IMR-90 (cell line): Measurements from ENCODE around the gene NHSL2. TPM values are rescaled to one million over a fixed set of nuclear protein-coding genes. Genes with fewer than 3 reads are reported as not detected.

Experiments used
- ATAC-seq: fragments of 200-7000 bp; cut with Tn5 transposase; 2 replicates; pipeline ENCODE4 v1.9.1; 2020; ENCODE audit warnings: low read depth, mild to moderate bottlenecking, moderate library complexity
- BruUV-seq: library from RNA; stranded (reverse); fragments of 400-500 nt; replicated peaks from 2 replicates; lab custom pipeline; 2021; lab: Mats Ljungman, UMichigan
- CTCF ChIA-PET: fragments of 300-600 bp; formaldehyde crosslinking; extraction: SDS; loops from one replicate; lab custom pipeline; 2021; ENCODE audit warnings: antibody characterized with exemption; lab: Yijun Ruan, JAX
- POLR2A ChIA-PET: fragments of 300-600 bp; sonication (Branson Sonifier 250); formaldehyde crosslinking; loops from one replicate; lab custom pipeline; 2022; ENCODE audit warnings: antibody characterized with exemption; ENCODE audit not compliant: unreplicated experiment; lab: Charles Lee
- DNase-seq: peaks from one replicate; pipeline ENCODE4 v3.0.0; 2013
- H2AFZ ChIP-seq: replicated peaks from 2 replicates; pipeline ENCODE3; 2013; ENCODE audit warnings: low read length, mild to moderate bottlenecking; ENCODE audit not compliant: poor library complexity
- H2AK5ac ChIP-seq: 2 replicates; pipeline ENCODE4 v1.6.1; 2013; ENCODE audit warnings: low read depth, low read length, inconsistent platforms
- H2AK9ac ChIP-seq: replicated peaks from 2 replicates; pipeline ENCODE3; 2013; ENCODE audit warnings: mild to moderate bottlenecking, low read depth, low read length, moderate library complexity; ENCODE audit not compliant: poor library complexity
- H2BK120ac ChIP-seq: 2 replicates; pipeline ENCODE4 v1.6.1; 2013; ENCODE audit warnings: low read depth, low read length, inconsistent platforms
- H2BK15ac ChIP-seq: 3 replicates; pipeline ENCODE4 v1.6.1; 2013; ENCODE audit warnings: low read depth, low read length, inconsistent platforms
- H2BK20ac ChIP-seq: 2 replicates; pipeline ENCODE4 v1.6.1; 2013; ENCODE audit warnings: low read depth, mild to moderate bottlenecking, inconsistent platforms, low read length, moderate library complexity
- H2BK5ac ChIP-seq: 2 replicates; pipeline ENCODE4 v1.6.1; 2013; ENCODE audit warnings: mild to moderate bottlenecking, low read depth, low read length, inconsistent platforms; ENCODE audit not compliant: poor library complexity, severe bottlenecking
- H3K14ac ChIP-seq: replicated peaks from 2 replicates; pipeline ENCODE4 v1.6.1; 2013; ENCODE audit warnings: low read depth, low read length, inconsistent platforms
- H3K18ac ChIP-seq: 2 replicates; pipeline ENCODE4 v1.6.1; 2013; ENCODE audit warnings: low read depth, low read length, control low read depth
- H3K23ac ChIP-seq: 2 replicates; pipeline ENCODE4 v1.6.1; 2013; ENCODE audit warnings: low read depth, low read length, inconsistent platforms
- H3K27ac ChIP-seq: 2 replicates; pipeline ENCODE4 v1.5.1; 2013; ENCODE audit warnings: mild to moderate bottlenecking, control low read depth, low read length; ENCODE audit not compliant: insufficient read depth
- H3K27me3 ChIP-seq: 2 replicates; pipeline ENCODE4 v1.6.1; 2013; ENCODE audit warnings: low read length; ENCODE audit not compliant: control insufficient read depth, insufficient read depth
- H3K36me3 ChIP-seq: 2 replicates; pipeline ENCODE4 v1.6.1; 2013; ENCODE audit warnings: low read length, mixed read lengths; ENCODE audit not compliant: control insufficient read depth, insufficient read depth
- H3K4ac ChIP-seq: 2 replicates; pipeline ENCODE4 v1.6.1; 2013; ENCODE audit warnings: low read depth, low read length, inconsistent platforms
- H3K4me1 ChIP-seq: 2 replicates; pipeline ENCODE4 v1.6.1; 2013; ENCODE audit warnings: low read length, mixed read lengths; ENCODE audit not compliant: control insufficient read depth, insufficient read depth
- H3K4me2 ChIP-seq: 2 replicates; pipeline ENCODE4 v1.6.1; 2013; ENCODE audit warnings: low read depth, mild to moderate bottlenecking, control low read depth, low read length, moderate library complexity
- H3K4me3 ChIP-seq: 2 replicates; pipeline ENCODE4 v1.5.1; 2013; ENCODE audit warnings: low read depth, mild to moderate bottlenecking, control low read depth, low read length, moderate library complexity; ENCODE audit not compliant: insufficient read depth
- H3K56ac ChIP-seq: 2 replicates; pipeline ENCODE4 v1.6.1; 2013; ENCODE audit warnings: low read length, inconsistent platforms; ENCODE audit not compliant: insufficient read depth; ENCODE audit errors: extremely low read depth
- H3K79me1 ChIP-seq, 2 experiments: 2 replicates each; pipeline ENCODE4 v1.6.1; 2013; ENCODE audit warnings: low read length in 2 of 2, inconsistent platforms in 1 of 2, low read depth in 1 of 2
- H3K9ac ChIP-seq: 2 replicates; pipeline ENCODE4 v1.6.1; 2013; ENCODE audit warnings: low read depth, low read length, control low read depth
- H3K9me1 ChIP-seq: 2 replicates; pipeline ENCODE4 v1.6.1; 2013; ENCODE audit warnings: low read length, inconsistent platforms; ENCODE audit not compliant: insufficient read depth
- H3K9me3 ChIP-seq: 2 replicates; pipeline ENCODE4 v1.6.1; 2013; ENCODE audit warnings: low read length; ENCODE audit not compliant: control insufficient read depth, insufficient read depth
- H4K20me1 ChIP-seq: 2 replicates; pipeline ENCODE4 v1.6.1; 2013; ENCODE audit warnings: low read length, inconsistent platforms; ENCODE audit not compliant: insufficient read depth
- H4K5ac ChIP-seq: 2 replicates; pipeline ENCODE4 v1.6.1; 2013; ENCODE audit warnings: mild to moderate bottlenecking, low read depth, low read length, control low read depth
- H4K8ac ChIP-seq, 2 experiments: 2 replicates each; pipeline ENCODE4 v1.6.1; 2013; ENCODE audit warnings: low read depth in 2 of 2, low read length in 2 of 2, control low read depth in 1 of 2, inconsistent platforms in 1 of 2
- H4K91ac ChIP-seq: 2 replicates; pipeline ENCODE4 v1.6.1; 2013; ENCODE audit warnings: low read depth, low read length, inconsistent platforms; ENCODE audit not compliant: insufficient read depth
- CEBPB ChIP-seq: IDR thresholded peaks from 2 replicates; pipeline ENCODE4 v1.6.1; 2012; ENCODE audit warnings: low read depth, low read length, improper control_type of control experiment
- FOS ChIP-seq: fragments of 150-350 bp; IDR thresholded peaks from 2 replicates; pipeline ENCODE4 v1.6.1; 2016; ENCODE audit warnings: low read depth, low read length
- MXI1 ChIP-seq: IDR thresholded peaks from 2 replicates; pipeline ENCODE4 v1.6.1; 2012; ENCODE audit warnings: low read depth, mild to moderate bottlenecking, low read length, moderate library complexity, borderline replicate concordance
- NFE2L2 ChIP-seq: fragments of 150-350 bp; IDR thresholded peaks from 2 replicates; pipeline ENCODE4 v1.6.1; 2016; ENCODE audit warnings: low read depth, mild to moderate bottlenecking, low read length
- RFX5 ChIP-seq: IDR thresholded peaks from 2 replicates; pipeline ENCODE4 v1.8.0; 2012; ENCODE audit warnings: low read depth, mild to moderate bottlenecking, low read length, moderate library complexity
- SMC3 ChIP-seq: fragments of 150-350 bp; IDR thresholded peaks from 2 replicates; pipeline ENCODE4 v1.6.1; 2016; ENCODE audit warnings: low read depth, mild to moderate bottlenecking, antibody characterized with exemption, low read length, moderate library complexity
- WGBS, 2 experiments: methylation state at CpG; one replicate each; pipeline versions ENCODE4 v1.1.5 to v1.1.7; 2013; ENCODE audit warnings: missing lambda C conversion rate in 2 of 2; ENCODE audit not compliant: insufficient read length in 1 of 2; ENCODE audit errors: extremely low coverage in 2 of 2; 5-methylcytosine and 5-hydroxymethylcytosine counted together
- dilution Hi-C: fragments of 300-500 bp; cut with HindIII; formaldehyde crosslinking; loops from one replicate; pipeline ENCODE4 v1.14.3; 2018; ENCODE audit warnings: low sequenced_read_pairs; ENCODE audit not compliant: unreplicated experiment
- in situ Hi-C: fragments of 300-500 bp; cut with MboI; formaldehyde crosslinking; loops from 3 replicates; pipeline ENCODE4 v1.14.3; 2019; ENCODE audit warnings: low sequenced_read_pairs, inconsistent platforms, mixed read lengths
- intact Hi-C: fragments of 100-400 bp; cut with micrococcal nuclease; formaldehyde crosslinking; loops from 2 replicates; pipeline ENCODE4 v1.10.0; 2022
- polyA plus RNA-seq, 3 experiments: library from polyadenylated mRNA; depleted of rRNA; stranded (reverse); fragments of >200 nt; gene quantifications; 2 replicates each; pipeline ENCODE4 v1.2.3, GENCODE V29; 2012; ENCODE audit warnings: low replicate concordance in 1 of 3
- total RNA-seq: library from RNA; depleted of rRNA; stranded (reverse); fragments of >200 nt; gene quantifications from 2 replicates; pipeline ENCODE4 v1.2.3, GENCODE V29; 2012

The NHSL2 gene
- total and polyA plus RNA-seq, 2 of the 4 experiments (the other 2 are of a cell fraction) = 0.72 to 0.75 TPM

- Histone ChIP-seq H3K27me3 (peaks cover 67% of the 10 kb centered on the region), H3K9ac (no peak overlapping the region), H3K27ac (no peak overlapping the region), H2BK15ac (no peak overlapping the region), H4K20me1 (peaks cover 3% of the 10 kb centered on the region; the same call in 1 of the 2 replicates), H3K4ac (no peak overlapping the region), H2AFZ (no peak overlapping the region), H2BK20ac (no peak overlapping the region), H3K56ac (no peak overlapping the region), H3K4me3 (no peak overlapping the region), H3K4me1 (no peaks in the 10 kb centered on the region), H3K18ac (no peak overlapping the region), H2AK9ac (no peak overlapping the region), H4K5ac (no peak overlapping the region), H2BK120ac (no peak overlapping the region), H3K4me2 (no peak overlapping the region), H3K36me3 (no peaks in the 10 kb centered on the region), H4K8ac (no peak overlapping the region), H2BK5ac (no peak overlapping the region), H3K14ac (no peak overlapping the region), H3K9me3 (no peaks in the 10 kb centered on the region), H3K23ac (no peak overlapping the region), H3K79me1 (no peaks in the 10 kb centered on the region), H3K9me1 (no peaks in the 10 kb centered on the region), H2AK5ac (no peak overlapping the region), H4K91ac (no peak overlapping the region)
- in situ Hi-C loops (no loop called here), intact Hi-C loops (no loop called here), dilution Hi-C loops (no loop called here)
- no TSS peak for BruUV-seq
- POLR2A ChIA-PET = no interaction called here
- DNase-seq (no peak), ATAC-seq (no peak)
- CTCF ChIA-PET = no interaction called here
- WGBS, 2 experiments = 30% methylated on average over 2 of the region's 6 CpGs; no CpG with 5 or more reads in 1 of the 2 experiments
- TF ChIP-seq NFE2L2 (no peak), RFX5 (no peak), FOS (no peak), SMC3 (no peak), CEBPB (no peak), MXI1 (no peak)
These were observed 152.3 kb downstream of the NHSL2 start for GRCh38 chrX:72062916-72063315.
